HepG2 (cell line): ENCODE data around the gene DLG2. TPM values are rescaled to one million over a fixed set of nuclear protein-coding genes. Genes with fewer than 3 reads are reported as not detected.

Source experiments
- ATAC-seq: fragments of 200-7000 bp; cut with Tn5 transposase; 3 replicates; pipeline ENCODE4 v1.9.1; 2020; ENCODE audit warnings: mild to moderate bottlenecking, moderate library complexity
- BruUV-seq: library from RNA; stranded (reverse); fragments of 400-500 nt; replicated peaks from 2 replicates; lab custom pipeline; 2021; lab: Mats Ljungman, UMichigan
- CTCF ChIA-PET: fragments of 300-600 bp; formaldehyde crosslinking; extraction: SDS; loops from one replicate; lab custom pipeline; 2021; ENCODE audit warnings: low total read pairs, inconsistent platforms, low intra/inter-chr PET ratio; lab: Yijun Ruan, JAX
- POLR2A ChIA-PET: fragments of 350-600 bp; sonication (Branson Sonifier 250); formaldehyde crosslinking; loops from one replicate; lab custom pipeline; 2020; ENCODE audit warnings: antibody characterized with exemption, inconsistent platforms; lab: Yijun Ruan, JAX
- DNase-seq: peaks from one replicate; pipeline ENCODE4 v3.0.0-alpha.2; 2015; ENCODE audit warnings: low spot score
- FAIRE-seq: peaks from 3 replicates; lab custom pipeline; 2011; peaks lifted over from hg19 to GRCh38; lab: Jason Lieb, UNC
- H2AFZ ChIP-seq: one replicate; pipeline ENCODE4 v1.6.1; 2011; ENCODE audit warnings: low read length, inconsistent platforms
- H3K27ac ChIP-seq: fragments of 300-600 bp; 3 replicates; pipeline ENCODE4 v1.8.0; 2011; ENCODE audit warnings: mixed run types, mild to moderate bottlenecking, mixed read lengths, low read length, inconsistent platforms; ENCODE audit not compliant: insufficient read depth; ENCODE audit errors: extremely low read length
- H3K27me3 ChIP-seq, 2 experiments: fragments of 200-600 bp in 1 of 2; 2 replicates in 1 of 2; 3 replicates in 1 of 2; pipeline versions ENCODE4 v1.6.0 to v1.8.0; 2011; ENCODE audit warnings: low read length in 2 of 2, mild to moderate bottlenecking in 2 of 2, moderate library complexity in 2 of 2, inconsistent platforms in 1 of 2; ENCODE audit not compliant: insufficient read depth in 2 of 2, control insufficient read depth in 1 of 2
- H3K36me3 ChIP-seq, 2 experiments: fragments of 200-600 bp in 1 of 2; replicated peaks in 1 of 2; 2 replicates in 1 of 2; 3 replicates in 1 of 2; pipeline versions ENCODE4 v1.5.1 to v1.8.0; 2011; ENCODE audit warnings: low read length in 2 of 2, inconsistent platforms in 1 of 2; ENCODE audit not compliant: insufficient read depth in 2 of 2, control insufficient read depth in 1 of 2
- H3K4me1 ChIP-seq: 2 replicates; pipeline ENCODE4 v1.5.1; 2012; ENCODE audit warnings: low read length, inconsistent platforms; ENCODE audit not compliant: insufficient read depth
- H3K4me2 ChIP-seq: 2 replicates; pipeline ENCODE4 v1.6.0; 2011; ENCODE audit warnings: low read depth, low read length, inconsistent platforms
- H3K4me3 ChIP-seq, 3 experiments: fragments of 200-600 bp in 1 of 3; sonication (generic), shearing (Covaris generic) in 1 of 3; replicated peaks in 1 of 3; 2 replicates each; pipeline ENCODE4 v1.5.1; 2011 to 2016; ENCODE audit warnings: low read length in 3 of 3, inconsistent platforms in 2 of 3, low read depth in 2 of 3, mild to moderate bottlenecking in 2 of 3, control low read depth in 1 of 3, mixed read lengths in 1 of 3; ENCODE audit not compliant: insufficient read depth in 1 of 3
- H3K79me2 ChIP-seq: one replicate; pipeline ENCODE4 v1.6.1; 2011; ENCODE audit warnings: low read length, inconsistent platforms; ENCODE audit not compliant: insufficient read depth
- H3K9ac ChIP-seq: 2 replicates; pipeline ENCODE4 v1.6.0; 2011; ENCODE audit warnings: mild to moderate bottlenecking, low read depth, low read length, inconsistent platforms; ENCODE audit not compliant: insufficient read depth
- H3K9me3 ChIP-seq: 2 replicates; pipeline ENCODE4 v1.5.1; 2012; ENCODE audit warnings: mild to moderate bottlenecking, low read length
- H4K20me1 ChIP-seq: 2 replicates; pipeline ENCODE4 v1.6.0; 2011; ENCODE audit warnings: inconsistent platforms, mild to moderate bottlenecking, low read length, moderate library complexity; ENCODE audit not compliant: insufficient read depth
- BCL3 ChIP-seq: sonication (generic); formaldehyde crosslinking; IDR thresholded peaks from 2 replicates; pipeline ENCODE4 v1.5.1; 2020; ENCODE audit warnings: mild to moderate bottlenecking, missing genetic modification reagents, moderate library complexity
- BRD4 ChIP-seq: sonication (generic); formaldehyde crosslinking; IDR thresholded peaks from 2 replicates; pipeline ENCODE4 v1.4.0; 2020; ENCODE audit warnings: missing genetic modification reagents
- CAMTA2 ChIP-seq: sonication (generic); formaldehyde crosslinking; IDR thresholded peaks from 2 replicates; pipeline ENCODE4 v1.4.0; 2020; ENCODE audit warnings: mild to moderate bottlenecking, missing genetic modification reagents, borderline replicate concordance
- E2F2 ChIP-seq: sonication (generic); formaldehyde crosslinking; IDR thresholded peaks from 2 replicates; pipeline ENCODE4 v1.4.0; 2020; ENCODE audit warnings: missing genetic modification reagents, borderline replicate concordance
- EEA1 ChIP-seq: sonication (generic); formaldehyde crosslinking; IDR thresholded peaks from 2 replicates; pipeline ENCODE4 v1.5.1; 2020; ENCODE audit warnings: mild to moderate bottlenecking, missing genetic modification reagents, borderline replicate concordance
- KDM3A ChIP-seq: IDR thresholded peaks from 2 replicates; pipeline ENCODE4 v1.6.1; 2018; ENCODE audit warnings: low read depth, missing compliant biosample characterization
- MXD4 ChIP-seq: IDR thresholded peaks from 2 replicates; pipeline ENCODE4 v1.6.1; 2016; ENCODE audit warnings: mild to moderate bottlenecking, missing biosample characterization, missing genetic modification reagents
- NCOA2 ChIP-seq: sonication (generic); formaldehyde crosslinking; IDR thresholded peaks from 2 replicates; pipeline ENCODE4 v1.8.0; 2022; ENCODE audit warnings: inconsistent platforms
- SMC3 ChIP-seq: IDR thresholded peaks from 2 replicates; pipeline ENCODE4 v1.6.1; 2011; ENCODE audit warnings: low read length, improper control_type of control experiment
- SOX6 ChIP-seq, 2 experiments: fragments of 450-650 bp in 1 of 2; sonication (generic) in 1 of 2; formaldehyde crosslinking in 1 of 2; IDR thresholded peaks; 2 replicates each; pipeline versions ENCODE4 v1.4.0 to v1.6.1; 2017 to 2020; ENCODE audit warnings: antibody characterized with exemption in 1 of 2, mild to moderate bottlenecking in 1 of 2, missing genetic modification reagents in 1 of 2
- ZNF558 ChIP-seq: sonication (generic); formaldehyde crosslinking; IDR thresholded peaks from 2 replicates; pipeline ENCODE4 v1.9.0; 2022; ENCODE audit warnings: mild to moderate bottlenecking, missing genetic modification reagents, borderline replicate concordance
- ZNF607 ChIP-seq: sonication (generic); formaldehyde crosslinking; IDR thresholded peaks from 2 replicates; pipeline ENCODE4 v1.5.1; 2020; ENCODE audit warnings: missing genetic modification reagents, mild to moderate bottlenecking, borderline replicate concordance
- ZNF629 ChIP-seq: sonication (generic); formaldehyde crosslinking; conservative IDR thresholded peaks from 2 replicates; pipeline ENCODE4 v1.5.0; 2020; ENCODE audit warnings: missing genetic modification reagents
- ZNF790 ChIP-seq: sonication (generic); formaldehyde crosslinking; IDR thresholded peaks from 2 replicates; pipeline ENCODE4 v1.8.0; 2022; ENCODE audit warnings: missing genetic modification reagents, mild to moderate bottlenecking, borderline replicate concordance
- WGBS: methylation state at CpG from one replicate; pipeline ENCODE4 v1.1.6; 2017; ENCODE audit warnings: low lambda C conversion rate; 5-methylcytosine and 5-hydroxymethylcytosine counted together
- in situ Hi-C: cut with HindIII; loops from 2 replicates; pipeline ENCODE4 v1.10.0; 2017; ENCODE audit warnings: low pct_unique_long_range_greater_than_20kb; ENCODE audit not compliant: extremely low pct_ligation_motif_present
- intact Hi-C: fragments of 100-400 bp; cut with micrococcal nuclease; formaldehyde crosslinking; loops from one replicate; pipeline ENCODE4 v1.10.0; 2022; ENCODE audit not compliant: unreplicated experiment
- polyA plus RNA-seq, 8 experiments: library from polyadenylated mRNA; depleted of rRNA in 3 of 8; stranded (reverse) in 7 of 8; unstranded in 1 of 8; fragments of >200 nt; fragmentation: Illumina TruSeq in 4 of 8; extraction: Trizol in 4 of 8; gene quantifications; 2 replicates each; pipeline versions ENCODE4 v1.2.1 to v1.2.3, GENCODE V29; 2011 to 2016; ENCODE audit warnings: low read depth in 4 of 8, missing spikeins in 1 of 8, mixed read lengths in 1 of 8; ENCODE audit not compliant: insufficient read depth in 1 of 8
- total RNA-seq, 5 experiments: library from RNA; depleted of rRNA; stranded (reverse); fragments of >200 nt; fragmentation: Illumina TruSeq; extraction: Trizol; gene quantifications; 2 replicates each; pipeline ENCODE4 v1.2.3, GENCODE V29; 2016; ENCODE audit warnings: low read depth in 1 of 5

DLG2 gene
- total and polyA plus RNA-seq, 2 of the 13 experiments (the other 11 are each of a cell fraction or from before 2014, with no cell fraction given): 0.46 to 1.0 TPM

- no peaks in the 10 kb centered on the region for H3K36me3 ChIP-seq
- H3K4me1 ChIP-seq: no peaks in the 10 kb centered on the region
- no TSS peak for BruUV-seq
- H3K9ac ChIP-seq: no peak overlapping the region
- H3K27ac ChIP-seq: no peak overlapping the region
- CTCF ChIA-PET: no interaction called here
- H3K4me2 ChIP-seq: no peak overlapping the region
- WGBS: 45% methylated on average over 2 of the region's 2 CpGs
- intact Hi-C loops: no loop called here
- H4K20me1 ChIP-seq: no peaks in the 10 kb centered on the region
- POLR2A ChIA-PET: no interaction called here
- H2AFZ ChIP-seq: no peak overlapping the region
- in situ Hi-C loops: loop anchor here (25.0 kb wide), 1 partner anchor 795 kb away; no protein-coding TSS in a partner anchor
- no peaks in the 10 kb centered on the region for H3K27me3 ChIP-seq
- DNase-seq: no peak
- no peaks in the 10 kb centered on the region for H3K9me3 ChIP-seq
- H3K79me2 ChIP-seq: no peaks in the 10 kb centered on the region
- H3K4me3 ChIP-seq: no peak overlapping the region
- no peak for FAIRE-seq
- ATAC-seq: no peak
- TF ChIP-seq NCOA2 (CRISPR knock-in tag) (no peak), ZNF607 (CRISPR knock-in tag) (no peak), SOX6 (IDR thresholded peaks at IDR 0.05) (no peak), SOX6 (CRISPR knock-in tag; IDR thresholded peaks at IDR 0.05) (no peak), EEA1 (CRISPR knock-in tag) (no peak), SMC3 (no peak), ZNF790 (CRISPR knock-in tag) (no peak), E2F2 (no peak), MXD4 (CRISPR knock-in tag) (no peak), ZNF558 (CRISPR knock-in tag) (no peak), KDM3A (CRISPR knock-in tag) (no peak), BCL3 (CRISPR knock-in tag) (no peak), ZNF629 (CRISPR knock-in tag) (no peak), CAMTA2 (CRISPR knock-in tag) (no peak), BRD4 (no peak)
Observed at GRCh38 chr11:85582111-85582510, 45.0 kb downstream of the DLG2 start.
